HEK293 (cell line): ENCODE results near the gene ILK.

ENCODE experiments used
- CTCF ChIA-PET: fragments of 350-600 bp; formaldehyde crosslinking; extraction: SDS; loops from one replicate; lab custom pipeline; 2021; ENCODE audit warnings: antibody characterized with exemption; lab: Yijun Ruan, JAX
- POLR2A ChIA-PET: fragments of 300-600 bp; formaldehyde crosslinking; extraction: SDS; loops from one replicate; lab custom pipeline; 2020; ENCODE audit warnings: antibody characterized with exemption, inconsistent platforms; lab: Yijun Ruan, JAX
- H3K27ac ChIP-seq: fragments of 200-500 bp; sonication (Bioruptor generic); 2 replicates; pipeline ENCODE4 v1.5.1; 2014; ENCODE audit warnings: low read depth, low read length, control low read depth, inconsistent platforms; ENCODE audit errors: extremely low read depth
- H3K36me3 ChIP-seq, 2 experiments: fragments of 200-500 bp in 1 of 2; sonication (Bioruptor generic) in 1 of 2; 1 replicate in 1 of 2; 2 replicates in 1 of 2; pipeline ENCODE4 v1.5.1; 2014 to 2017; ENCODE audit warnings: inconsistent platforms in 2 of 2, low read length in 2 of 2; ENCODE audit not compliant: control insufficient read depth in 2 of 2, insufficient read depth in 1 of 2
- H3K4me1 ChIP-seq: fragments of 200-500 bp; sonication (Bioruptor generic); 2 replicates; pipeline ENCODE4 v1.5.1; 2014; ENCODE audit warnings: mild to moderate bottlenecking, low read length, inconsistent platforms; ENCODE audit not compliant: control insufficient read depth, insufficient read depth
- H3K4me3 ChIP-seq: 2 replicates; pipeline ENCODE4 v1.5.1; 2011; ENCODE audit warnings: low read depth, mild to moderate bottlenecking, control low read depth, low read length, moderate library complexity
- H3K9me3 ChIP-seq: fragments of 200-500 bp; sonication (Bioruptor generic); 2 replicates; pipeline ENCODE4 v1.5.1; 2014; ENCODE audit warnings: low read depth, low read length, inconsistent platforms; ENCODE audit not compliant: control insufficient read depth, insufficient read depth
- HOXA7 ChIP-seq: sonication (generic); formaldehyde crosslinking; IDR thresholded peaks from 2 replicates; pipeline ENCODE4 v1.8.1; 2022; ENCODE audit warnings: missing genetic modification reagents, borderline replicate concordance
- KLF9 ChIP-seq: fragments of 450-650 bp; formaldehyde crosslinking; IDR thresholded peaks from 2 replicates; pipeline ENCODE4 v1.5.1; 2016; ENCODE audit warnings: missing biosample characterization, missing genetic modification characterization, low read depth
- MYNN ChIP-seq: fragments of 450-650 bp; formaldehyde crosslinking; IDR thresholded peaks from 2 replicates; pipeline ENCODE4 v1.5.1; 2016; ENCODE audit warnings: missing biosample characterization, missing genetic modification characterization, borderline replicate concordance
- MZF1 ChIP-seq: fragments of 450-650 bp; formaldehyde crosslinking; IDR thresholded peaks from 2 replicates; pipeline ENCODE4 v1.5.1; 2017; ENCODE audit warnings: missing biosample characterization, missing genetic modification characterization, borderline replicate concordance
- PATZ1 ChIP-seq: fragments of 450-650 bp; formaldehyde crosslinking; IDR thresholded peaks from 2 replicates; pipeline ENCODE4 v1.5.1; 2016; ENCODE audit warnings: missing biosample characterization, missing genetic modification characterization
- PRDM4 ChIP-seq: fragments of 450-650 bp; formaldehyde crosslinking; IDR thresholded peaks from 2 replicates; pipeline ENCODE4 v1.5.1; 2017; ENCODE audit warnings: missing biosample characterization, missing genetic modification characterization
- TSHZ1 ChIP-seq: fragments of 450-650 bp; formaldehyde crosslinking; IDR thresholded peaks from 2 replicates; pipeline ENCODE4 v1.5.1; 2016; ENCODE audit warnings: missing biosample characterization, missing genetic modification characterization, borderline replicate concordance
- ZBTB21 ChIP-seq: fragments of 450-650 bp; formaldehyde crosslinking; IDR thresholded peaks from 2 replicates; pipeline ENCODE4 v1.5.1; 2017; ENCODE audit warnings: missing biosample characterization, missing genetic modification characterization
- ZBTB8A ChIP-seq: fragments of 450-650 bp; formaldehyde crosslinking; IDR thresholded peaks from 2 replicates; pipeline ENCODE4 v1.5.1; 2016; ENCODE audit warnings: missing biosample characterization, missing genetic modification characterization
- ZFP3 ChIP-seq: fragments of 450-650 bp; formaldehyde crosslinking; IDR thresholded peaks from 2 replicates; pipeline ENCODE4 v1.5.1; 2016; ENCODE audit warnings: low read depth, missing biosample characterization, missing genetic modification characterization
- ZNF138 ChIP-seq: fragments of 450-650 bp; formaldehyde crosslinking; IDR thresholded peaks from 2 replicates; pipeline ENCODE4 v1.5.1; 2016; ENCODE audit warnings: missing biosample characterization, missing genetic modification characterization, borderline replicate concordance
- ZNF155 ChIP-seq: fragments of 450-650 bp; formaldehyde crosslinking; IDR thresholded peaks from 2 replicates; pipeline ENCODE4 v1.5.1; 2016; ENCODE audit warnings: missing biosample characterization, missing genetic modification characterization
- ZNF175 ChIP-seq: fragments of 450-650 bp; formaldehyde crosslinking; IDR thresholded peaks from 2 replicates; pipeline ENCODE4 v1.5.1; 2016; ENCODE audit warnings: missing biosample characterization, missing genetic modification characterization
- ZNF266 ChIP-seq: fragments of 450-650 bp; formaldehyde crosslinking; IDR thresholded peaks from 2 replicates; pipeline ENCODE4 v1.5.1; 2016; ENCODE audit warnings: missing biosample characterization, missing genetic modification characterization, low read depth
- ZNF621 ChIP-seq: fragments of 450-650 bp; formaldehyde crosslinking; IDR thresholded peaks from 2 replicates; pipeline ENCODE4 v1.5.1; 2017; ENCODE audit warnings: missing biosample characterization, missing genetic modification characterization
- ZNF785 ChIP-seq: fragments of 450-650 bp; formaldehyde crosslinking; IDR thresholded peaks from 2 replicates; pipeline ENCODE4 v1.5.1; 2016; ENCODE audit warnings: missing biosample characterization, missing genetic modification characterization
- ZNF837 ChIP-seq: fragments of 450-650 bp; formaldehyde crosslinking; IDR thresholded peaks from 2 replicates; pipeline ENCODE4 v1.5.1; 2016; ENCODE audit warnings: missing biosample characterization, missing genetic modification characterization
- ZSCAN4 ChIP-seq: fragments of 450-650 bp; formaldehyde crosslinking; IDR thresholded peaks from 2 replicates; pipeline ENCODE4 v1.5.1; 2017; ENCODE audit warnings: missing biosample characterization, missing genetic modification characterization
- ZXDB ChIP-seq: fragments of 450-650 bp; formaldehyde crosslinking; IDR thresholded peaks from 2 replicates; pipeline ENCODE4 v1.5.1; 2016; ENCODE audit warnings: missing biosample characterization, missing genetic modification characterization

The ILK gene

GRCh38 chr11:6619004-6619745 is 15.6 kb downstream of the ILK start, which contains the start of gene TPP1 (continued):
- TF ChIP-seq ZNF837 (tag by site-specific recombination) = no peak
- TF ChIP-seq ZNF621 (tag by site-specific recombination) = no peak
- TF ChIP-seq ZNF155 (tag by site-specific recombination) = no peak
- no peak for TF ChIP-seq ZNF266 (tag by site-specific recombination)
- no peak for TF ChIP-seq KLF9 (tag by site-specific recombination)
- TF ChIP-seq TSHZ1 (tag by site-specific recombination) = no peak
- TF ChIP-seq ZSCAN4 = no peak
- no peak for TF ChIP-seq MYNN (tag by site-specific recombination)
- TF ChIP-seq HOXA7 (CRISPR knock-in tag) = no peak

- CTCF ChIA-PET = no interaction called here
- 0 out of 2 replicates have a peak, but pooled peaks cover 4% of the 10 kb centered on the region for H3K4me1 ChIP-seq
Observed at GRCh38 chr11:6620636-6621035, 17.1 kb downstream of the ILK start.

GRCh38 chr11:6621711-6622211 is 18.2 kb downstream of the ILK start:
- CTCF ChIA-PET = interaction anchor here (0.6 to 1.1 kb wide), 2 partner anchors 10 to 65 kb away, joined by 3 to 5 read pairs; no protein-coding TSS in a partner anchor
- POLR2A ChIA-PET = interaction anchor here (1.0 to 1.9 kb wide), 3 partner anchors 10 to 19 kb away, joined by 3 to 8 read pairs (median 3); partner anchors contain the start of genes ILK and TAF10
- Histone ChIP-seq H3K27ac (no peak overlapping the region), H3K9me3 (no peaks in the 10 kb centered on the region), H3K4me1 (0 out of 2 replicates have a peak, but pooled peaks cover 4% of the 10 kb centered on the region), H3K36me3 (peaks cover 0 to 22% of the 10 kb centered on the region in 2 experiments; a peak in 1 of 3 replicates)
- no peak for TF ChIP-seq ZBTB8A (tag by site-specific recombination)
- TF ChIP-seq ZNF138 = no peak
- no peak for TF ChIP-seq ZBTB21
- no peak for TF ChIP-seq ZXDB
- no peak for TF ChIP-seq ZFP3
- TF ChIP-seq PATZ1 = no peak
- no peak for TF ChIP-seq ZNF175 (tag by site-specific recombination)
- TF ChIP-seq, all 188 proteins: peak for 0
- H3K4me3 ChIP-seq = no peak overlapping the region

More at GRCh38 chr11:6620636-6621035, 17.1 kb downstream of the ILK start:
- no peak overlapping the region for H3K4me3 ChIP-seq
- H3K27ac ChIP-seq = no peak overlapping the region
- TF ChIP-seq PRDM4 (tag by site-specific recombination) = no peak
- no peak for TF ChIP-seq MZF1 (tag by site-specific recombination)
- no peak for TF ChIP-seq ZNF785 (tag by site-specific recombination)
- H3K9me3 ChIP-seq = no peaks in the 10 kb centered on the region
- H3K36me3 ChIP-seq = peaks cover 0 to 27% of the 10 kb centered on the region in 2 experiments; a peak in 1 of 3 replicates
- POLR2A ChIA-PET = interaction anchor here (1.9 to 2.5 kb wide), 2 partner anchors 9 to 63 kb away, joined by 8 to 14 read pairs; partner anchors contain the start of genes MRPL17 and TAF10
